Measurements from ENCODE around the gene PTCH2.

PTCH2 gene

DNA sequence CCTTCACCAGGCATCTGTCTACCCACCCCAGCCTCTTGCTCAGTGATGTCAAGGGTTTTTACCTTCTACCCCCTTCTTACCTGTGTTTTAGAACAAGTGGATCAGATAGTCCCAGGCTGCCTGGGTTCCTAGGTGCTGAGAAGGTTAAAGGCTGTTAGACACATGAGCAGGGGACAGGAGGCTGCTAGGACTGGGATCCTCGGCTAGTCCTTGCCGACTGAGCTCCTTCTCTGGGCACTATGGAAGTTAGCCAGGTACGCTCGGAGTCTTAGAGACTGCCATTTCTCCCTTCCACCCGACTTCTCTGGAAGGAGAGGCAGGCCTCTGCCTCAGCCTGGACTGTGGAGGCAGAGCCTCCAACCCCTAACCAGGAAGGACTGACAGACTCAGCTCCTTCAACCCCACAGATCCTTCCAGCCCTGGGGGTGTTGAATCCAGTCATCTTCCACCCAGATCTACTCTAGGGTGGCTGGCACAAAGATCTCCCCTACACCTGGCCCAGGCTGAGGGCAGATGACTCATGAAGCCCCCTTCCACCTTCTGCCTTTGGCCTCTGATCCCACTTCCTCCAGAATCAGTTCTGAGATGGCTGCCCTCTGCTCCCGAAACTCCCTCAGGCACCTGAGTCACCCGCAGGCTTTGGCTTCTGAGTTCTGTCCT, 36.2 kb downstream of the PTCH2 start, which contains the start of gene DYNLT4:
Gene DYNLT4 (minus strand): TSS at position 648 of the 660 bp plus-strand sequence. CDS start 683 bp downstream, outside the sequence.
- H3K4me1 ChIP-seq (ENCODE audit: control insufficient read depth in 1 of 2, insufficient read depth in 1 of 2, low read depth in 1 of 2, low read length in 1 of 2), result peaks cover 63 to 82% of the 10 kb centered on the region in 2 experiments
- peak within 1 kb of the TSS; percentile 100 for H3K27ac ChIP-seq
- TF ChIP-seq, protein P1, sequence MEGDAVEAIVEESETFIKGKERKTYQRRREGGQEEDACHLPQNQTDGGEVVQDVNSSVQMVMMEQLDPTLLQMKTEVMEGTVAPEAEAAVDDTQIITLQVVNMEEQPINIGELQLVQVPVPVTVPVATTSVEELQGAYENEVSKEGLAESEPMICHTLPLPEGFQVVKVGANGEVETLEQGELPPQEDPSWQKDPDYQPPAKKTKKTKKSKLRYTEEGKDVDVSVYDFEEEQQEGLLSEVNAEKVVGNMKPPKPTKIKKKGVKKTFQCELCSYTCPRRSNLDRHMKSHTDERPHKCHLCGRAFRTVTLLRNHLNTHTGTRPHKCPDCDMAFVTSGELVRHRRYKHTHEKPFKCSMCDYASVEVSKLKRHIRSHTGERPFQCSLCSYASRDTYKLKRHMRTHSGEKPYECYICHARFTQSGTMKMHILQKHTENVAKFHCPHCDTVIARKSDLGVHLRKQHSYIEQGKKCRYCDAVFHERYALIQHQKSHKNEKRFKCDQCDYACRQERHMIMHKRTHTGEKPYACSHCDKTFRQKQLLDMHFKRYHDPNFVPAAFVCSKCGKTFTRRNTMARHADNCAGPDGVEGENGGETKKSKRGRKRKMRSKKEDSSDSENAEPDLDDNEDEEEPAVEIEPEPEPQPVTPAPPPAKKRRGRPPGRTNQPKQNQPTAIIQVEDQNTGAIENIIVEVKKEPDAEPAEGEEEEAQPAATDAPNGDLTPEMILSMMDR (IDR thresholded peaks at IDR 0.05), result no peak
- peaks cover 53% of the 10 kb centered on the region for H3K36me3 ChIP-seq
- no peaks in the 10 kb centered on the region for H3K9me3 ChIP-seq
- H3K27me3 ChIP-seq, result no peaks in the 10 kb centered on the region
- H3K4me3 ChIP-seq (ENCODE audit: low read depth in 1 of 2, low read length in 1 of 2), result peak within 1 kb of the TSS; percentile 11 to 56

DNA sequence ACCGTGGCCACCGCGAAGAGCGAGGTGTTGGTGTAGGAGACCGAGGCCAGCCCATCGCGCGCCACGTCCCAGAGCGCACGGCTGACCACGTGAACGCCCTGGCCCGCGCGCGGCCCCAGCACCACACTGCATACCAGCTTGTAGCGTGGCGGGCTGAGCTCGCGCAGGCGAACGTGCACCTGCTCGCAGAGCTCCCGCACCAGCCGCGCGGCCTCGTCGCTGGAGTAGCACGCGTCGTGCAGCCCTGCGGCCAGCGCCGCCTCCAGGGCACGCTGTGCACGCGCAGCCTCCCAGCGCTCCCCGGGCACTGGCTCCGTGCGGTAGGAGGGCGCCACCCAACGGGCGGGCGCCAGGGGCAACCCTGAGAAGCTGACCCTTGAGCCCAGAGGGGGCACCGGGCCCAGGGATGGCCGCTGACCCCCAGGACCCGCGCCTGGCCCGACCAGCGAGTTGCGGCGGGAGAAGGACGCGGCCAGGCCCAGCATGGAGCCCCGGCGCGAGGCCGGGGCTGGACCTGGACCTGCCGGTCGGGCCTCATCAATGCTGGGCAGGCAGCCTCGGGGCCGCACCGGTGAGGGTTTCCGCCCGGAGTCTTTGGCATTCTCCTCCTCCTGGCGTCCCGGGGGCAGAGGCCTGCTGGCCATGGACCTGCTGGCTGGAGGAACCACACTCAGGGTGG, 36.9 kb downstream of the PTCH2 start:
- Histone ChIP-seq H3K27ac (peak overlapping the region; percentile 100), H3K4me1 (ENCODE audit: control insufficient read depth in 1 of 2, insufficient read depth in 1 of 2, low read depth in 1 of 2, low read length in 1 of 2) (peaks cover 70 to 83% of the 10 kb centered on the region in 2 experiments), H3K36me3 (peaks cover 54% of the 10 kb centered on the region), H3K27me3 (no peaks in the 10 kb centered on the region), H3K9me3 (no peaks in the 10 kb centered on the region), H3K4me3 (ENCODE audit: low read depth in 1 of 2, low read length in 1 of 2) (peak overlapping the region; percentile 11 to 56)
- TF ChIP-seq, protein P1 (IDR thresholded peaks at IDR 0.05), result no peak

DNA sequence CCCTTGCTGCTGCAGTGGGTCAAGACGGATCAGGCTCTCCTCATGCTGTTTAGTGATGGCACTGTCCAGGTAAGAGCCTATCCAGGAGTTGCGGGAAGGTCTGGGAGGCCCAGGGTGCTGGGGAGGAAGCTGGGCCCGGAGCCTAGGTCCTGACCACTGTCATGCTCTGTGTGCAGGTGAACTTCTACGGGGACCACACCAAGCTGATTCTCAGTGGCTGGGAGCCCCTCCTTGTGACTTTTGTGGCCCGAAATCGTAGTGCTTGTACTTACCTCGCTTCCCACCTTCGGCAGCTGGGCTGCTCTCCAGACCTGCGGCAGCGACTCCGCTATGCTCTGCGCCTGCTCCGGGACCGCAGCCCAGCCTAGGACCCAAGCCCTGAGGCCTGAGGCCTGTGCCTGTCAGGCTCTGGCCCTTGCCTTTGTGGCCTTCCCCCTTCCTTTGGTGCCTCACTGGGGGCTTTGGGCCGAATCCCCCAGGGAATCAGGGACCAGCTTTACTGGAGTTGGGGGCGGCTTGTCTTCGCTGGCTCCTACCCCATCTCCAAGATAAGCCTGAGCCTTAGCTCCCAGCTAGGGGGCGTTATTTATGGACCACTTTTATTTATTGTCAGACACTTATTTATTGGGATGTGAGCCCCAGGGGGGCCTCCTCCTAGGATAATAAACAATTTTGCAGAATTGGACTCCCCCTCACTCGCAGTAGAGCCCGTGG, 37.6 kb downstream of the PTCH2 start:
- peak overlapping the region; percentile 100 for H3K27ac ChIP-seq
- H3K36me3 ChIP-seq, result peaks cover 54% of the 10 kb centered on the region
- TF ChIP-seq, protein P1 (IDR thresholded peaks at IDR 0.05), result no peak

DNA sequence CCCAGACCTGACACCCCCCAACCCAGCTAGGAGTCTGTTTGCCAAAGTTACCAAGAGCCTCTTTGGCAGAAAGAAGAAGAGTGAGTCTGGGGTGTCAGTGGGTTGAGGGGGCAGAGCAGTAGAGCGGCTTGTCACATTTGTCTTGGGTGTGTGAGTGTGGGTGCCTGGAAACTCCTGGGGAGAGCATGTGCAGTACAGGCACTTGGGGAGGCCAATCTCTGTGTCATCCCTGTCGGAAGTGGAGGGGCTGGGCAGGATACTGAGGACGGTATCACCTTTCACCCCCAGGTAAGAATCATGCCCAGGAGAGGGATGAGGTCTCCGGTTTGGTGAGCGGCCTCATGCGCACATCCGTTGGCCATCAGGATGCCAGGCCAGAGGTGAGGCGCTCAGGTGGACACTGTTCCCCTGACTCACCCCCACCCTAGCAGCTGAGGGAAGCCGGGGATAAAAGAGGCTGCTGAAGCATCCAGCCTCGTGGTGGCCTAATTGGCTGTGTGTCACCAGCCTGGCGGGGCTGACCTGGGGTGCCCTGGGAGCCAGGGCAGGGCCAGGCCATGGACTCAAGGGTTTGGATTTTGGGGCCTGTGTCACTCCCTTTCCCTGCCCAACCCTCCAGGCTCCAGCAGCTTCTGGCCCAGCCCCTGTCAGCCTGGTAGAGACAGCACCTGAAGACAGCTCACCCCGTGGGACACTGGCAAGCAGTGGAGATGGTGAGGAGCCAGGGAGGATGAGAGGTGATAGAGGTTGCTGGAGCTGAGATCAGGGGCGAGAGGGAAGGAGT, 39.5 kb downstream of the PTCH2 start:
- no peaks in the 10 kb centered on the region for H3K27me3 ChIP-seq
- no peaks in the 10 kb centered on the region for H3K9me3 ChIP-seq
- H3K4me1 ChIP-seq (ENCODE audit: control insufficient read depth in 1 of 2, insufficient read depth in 1 of 2, low read depth in 1 of 2, low read length in 1 of 2), result peaks cover 66 to 68% of the 10 kb centered on the region in 2 experiments
- H3K27ac ChIP-seq, result peak overlapping the region; percentile 42
- peak overlapping the region in 1 of 2 experiments; percentile 82 for H3K4me3 ChIP-seq (ENCODE audit: low read depth in 1 of 2, low read length in 1 of 2)
- TF ChIP-seq, protein P1 (IDR thresholded peaks at IDR 0.05), result no peak
- H3K36me3 ChIP-seq, result peaks cover 54% of the 10 kb centered on the region

More for the DNA sequence above, 37.6 kb downstream of the PTCH2 start:
- Histone ChIP-seq H3K4me3 (ENCODE audit: low read depth in 1 of 2, low read length in 1 of 2) (no peak overlapping the region), H3K4me1 (ENCODE audit: control insufficient read depth in 1 of 2, insufficient read depth in 1 of 2, low read depth in 1 of 2, low read length in 1 of 2) (peaks cover 71 to 76% of the 10 kb centered on the region in 2 experiments), H3K27me3 (no peaks in the 10 kb centered on the region), H3K9me3 (no peaks in the 10 kb centered on the region)

DNA sequence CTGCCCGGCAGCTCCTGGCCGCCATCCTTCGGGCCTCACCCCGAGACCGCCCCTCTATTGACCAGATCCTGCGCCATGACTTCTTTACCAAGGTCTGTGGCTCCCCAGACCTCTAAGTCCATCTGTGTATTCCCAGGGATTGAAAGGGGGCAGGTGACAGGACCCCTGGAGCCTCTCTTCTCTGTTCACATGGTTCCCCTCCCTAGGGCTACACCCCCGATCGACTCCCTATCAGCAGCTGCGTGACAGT, 40.1 kb downstream of the PTCH2 start:
- TF ChIP-seq, protein P1 (IDR thresholded peaks at IDR 0.05), result no peak
- Histone ChIP-seq H3K27me3 (no peaks in the 10 kb centered on the region), H3K4me3 (ENCODE audit: low read depth in 1 of 2, low read length in 1 of 2) (peak overlapping the region in 1 of 2 experiments; percentile 82), H3K9me3 (no peaks in the 10 kb centered on the region), H3K36me3 (peaks cover 54% of the 10 kb centered on the region), H3K27ac (no peak overlapping the region), H3K4me1 (ENCODE audit: control insufficient read depth in 1 of 2, insufficient read depth in 1 of 2, low read depth in 1 of 2, low read length in 1 of 2) (peaks cover 60 to 65% of the 10 kb centered on the region in 2 experiments)
